Germinal center (tissue), 1 donor: Measurements from ENCODE around the gene IL3.

ENCODE experiments used
- DNase-seq: peaks from one replicate; pipeline ENCODE4 v3.0.0; 2012; ENCODE audit warnings: mixed read lengths, low spot score

IL3 gene

GRCh38 chr5:132072528-132072927, 12.1 kb downstream of the IL3 start:
- DNase-seq, result no peak

GRCh38 chr5:132073231-132074013, 13.0 kb downstream of the IL3 start, which contains the start of gene CSF2:
CSF2 (plus strand) TSS chr5:132073789; CDS start chr5:132073824, 35 bp downstream.
- no peak for DNase-seq

DNA sequence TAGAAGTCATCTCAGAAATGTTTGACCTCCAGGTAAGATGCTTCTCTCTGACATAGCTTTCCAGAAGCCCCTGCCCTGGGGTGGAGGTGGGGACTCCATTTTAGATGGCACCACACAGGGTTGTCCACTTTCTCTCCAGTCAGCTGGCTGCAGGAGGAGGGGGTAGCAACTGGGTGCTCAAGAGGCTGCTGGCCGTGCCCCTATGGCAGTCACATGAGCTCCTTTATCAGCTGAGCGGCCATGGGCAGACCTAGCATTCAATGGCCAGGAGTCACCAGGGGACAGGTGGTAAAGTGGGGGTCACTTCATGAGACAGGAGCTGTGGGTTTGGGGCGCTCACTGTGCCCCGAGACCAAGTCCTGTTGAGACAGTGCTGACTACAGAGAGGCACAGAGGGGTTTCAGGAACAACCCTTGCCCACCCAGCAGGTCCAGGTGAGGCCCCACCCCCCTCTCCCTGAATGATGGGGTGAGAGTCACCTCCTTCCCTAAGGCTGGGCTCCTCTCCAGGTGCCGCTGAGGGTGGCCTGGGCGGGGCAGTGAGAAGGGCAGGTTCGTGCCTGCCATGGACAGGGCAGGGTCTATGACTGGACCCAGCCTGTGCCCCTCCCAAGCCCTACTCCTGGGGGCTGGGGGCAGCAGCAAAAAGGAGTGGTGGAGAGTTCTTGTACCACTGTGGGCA, 13.8 kb downstream of the IL3 start:
- DNase-seq, result no peak

GRCh38 chr5:132074772-132075718, 14.6 kb downstream of the IL3 start:
- DNase-seq, result no peak

DNA sequence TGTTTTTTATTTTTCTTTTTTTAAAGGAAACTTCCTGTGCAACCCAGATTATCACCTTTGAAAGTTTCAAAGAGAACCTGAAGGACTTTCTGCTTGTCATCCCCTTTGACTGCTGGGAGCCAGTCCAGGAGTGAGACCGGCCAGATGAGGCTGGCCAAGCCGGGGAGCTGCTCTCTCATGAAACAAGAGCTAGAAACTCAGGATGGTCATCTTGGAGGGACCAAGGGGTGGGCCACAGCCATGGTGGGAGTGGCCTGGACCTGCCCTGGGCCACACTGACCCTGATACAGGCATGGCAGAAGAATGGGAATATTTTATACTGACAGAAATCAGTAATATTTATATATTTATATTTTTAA, 15.2 kb downstream of the IL3 start:
- no peak for DNase-seq

GRCh38 chr5:132076202-132076830, 15.9 kb downstream of the IL3 start:
- DNase-seq, result no peak

DNA sequence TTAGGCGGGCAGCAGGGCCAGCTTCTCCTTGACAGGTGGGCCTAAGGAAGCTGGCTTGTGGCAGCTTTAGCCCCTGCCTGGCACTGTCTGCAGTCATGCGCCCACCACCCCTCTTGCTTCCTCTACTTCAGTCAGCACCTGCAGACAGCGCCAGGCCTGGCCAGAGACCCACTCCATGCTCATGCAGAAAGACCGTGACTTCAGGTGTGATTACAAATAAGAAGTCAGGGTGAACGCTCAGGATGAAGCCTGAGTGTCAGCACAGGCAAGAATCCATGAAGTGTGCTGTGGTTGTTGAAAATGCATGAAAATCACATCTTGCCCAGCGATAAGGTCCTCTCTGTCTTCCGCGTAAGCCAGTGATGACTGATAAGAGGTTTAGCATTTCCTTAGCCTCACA, 16.5 kb downstream of the IL3 start:
- no peak for DNase-seq

DNA sequence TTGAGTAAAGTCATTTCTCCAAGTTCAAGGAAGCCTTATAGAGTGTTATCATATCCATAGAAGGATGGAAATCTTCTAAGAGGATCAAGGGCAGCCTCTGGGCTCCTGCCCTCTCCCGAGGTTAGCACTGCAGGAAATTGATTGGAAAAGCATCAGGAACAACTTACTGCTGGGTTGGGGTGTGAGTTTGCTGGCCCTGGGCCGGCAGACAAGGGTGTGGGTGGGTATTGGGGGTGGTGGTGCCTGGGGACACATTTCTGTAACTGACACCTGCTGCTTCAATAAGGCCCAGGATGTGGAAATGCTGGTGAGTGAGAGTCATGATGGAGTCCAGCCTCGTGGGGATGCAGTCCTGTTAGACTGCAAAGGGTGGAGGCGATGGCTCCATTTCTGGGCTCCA, 18.6 kb downstream of the IL3 start:
- DNase-seq, result no peak

GRCh38 chr5:132079619-132080018, 19.2 kb downstream of the IL3 start:
- no peak for DNase-seq

DNA sequence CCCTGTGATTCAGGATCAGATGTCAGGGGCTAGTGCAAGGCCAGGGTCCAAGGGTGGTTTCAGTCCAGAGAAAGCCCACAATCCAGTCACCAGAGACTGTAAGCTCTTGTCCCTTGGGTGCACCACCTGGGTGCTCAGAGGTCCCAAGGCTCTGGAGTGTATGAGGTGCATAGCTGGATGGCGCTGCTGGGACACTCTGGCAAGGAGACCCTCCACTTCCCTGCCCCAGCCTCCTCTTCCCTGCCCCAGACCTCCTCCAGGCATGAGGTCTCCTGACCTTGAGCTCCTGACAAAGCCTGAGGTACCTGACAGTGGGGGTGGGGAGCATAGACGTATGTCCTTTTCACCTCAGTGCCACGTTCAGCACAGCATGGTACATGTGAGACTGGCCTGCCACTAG, 20.1 kb downstream of the IL3 start:
- DNase-seq, result no peak

DNA sequence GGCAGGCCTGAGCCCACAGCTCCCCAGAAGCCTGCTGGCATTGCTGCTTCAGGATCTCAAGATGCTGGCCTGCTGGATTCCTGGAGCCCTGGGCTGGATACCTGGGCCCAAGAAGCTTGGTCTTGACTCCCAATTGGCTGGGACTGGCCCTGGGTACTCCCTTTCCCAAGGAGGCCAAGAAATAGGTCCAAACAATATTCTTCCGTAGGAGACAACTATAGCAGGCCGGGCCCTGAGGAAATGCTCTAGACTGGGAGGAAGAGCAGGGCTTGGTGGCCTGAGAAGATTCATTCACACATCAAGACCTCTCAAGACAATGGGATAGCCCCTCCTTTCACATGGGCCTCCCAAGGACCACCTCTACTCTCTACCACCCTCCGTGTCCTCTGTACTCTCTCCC, 21.0 kb downstream of the IL3 start:
- no peak for DNase-seq

- no peak for DNase-seq
Observed at GRCh38 chr5:132082329-132083023, 22.0 kb downstream of the IL3 start.

DNA sequence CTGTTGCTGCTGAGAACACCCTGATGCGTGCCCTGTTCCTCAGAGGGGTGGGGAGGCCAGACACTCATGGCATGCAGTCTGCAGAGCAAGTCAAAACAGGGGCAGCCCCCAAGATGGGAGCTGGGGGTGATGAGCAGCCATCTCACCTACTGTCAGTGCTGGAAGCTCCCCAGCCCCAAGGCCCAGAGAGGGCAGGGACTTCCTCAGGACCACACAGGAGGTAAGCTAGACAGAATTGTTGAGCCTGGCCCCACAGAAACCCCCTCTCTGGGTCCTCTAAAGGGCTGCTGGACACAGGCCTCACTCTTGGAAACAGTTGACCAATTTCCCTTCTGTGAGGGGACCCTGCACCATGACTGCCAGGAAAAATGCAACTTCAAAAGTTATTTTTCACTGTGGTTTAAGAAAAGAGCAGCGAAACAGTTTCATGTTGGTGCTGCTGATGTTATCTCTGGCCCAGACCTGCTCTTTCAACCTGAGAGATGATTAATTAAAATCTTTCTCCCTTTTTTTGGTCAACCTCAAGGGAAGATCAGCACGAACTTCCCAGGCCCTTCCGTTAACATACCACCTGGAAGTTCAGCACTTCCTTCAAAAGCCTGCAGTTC, 22.7 kb downstream of the IL3 start:
- DNase-seq, result no peak

GRCh38 chr5:132085686-132086085, 25.2 kb downstream of the IL3 start:
- no peak for DNase-seq

GRCh38 chr5:132086277-132086794, 25.9 kb downstream of the IL3 start:
- no peak for DNase-seq

GRCh38 chr5:132087176-132087575, 26.7 kb downstream of the IL3 start:
- no peak for DNase-seq

GRCh38 chr5:132087661-132088060, 27.2 kb downstream of the IL3 start:
- no peak for DNase-seq

GRCh38 chr5:132089363-132089762, 28.9 kb downstream of the IL3 start:
- no peak for DNase-seq

- no peak for DNase-seq
Observed at GRCh38 chr5:132090107-132090506, 29.7 kb downstream of the IL3 start.

GRCh38 chr5:132093271-132093670, 32.8 kb downstream of the IL3 start:
- no peak for DNase-seq
